Measurements from ENCODE around the gene USP6NL. TPM values are rescaled to one million over a fixed set of nuclear protein-coding genes. Genes with fewer than 3 reads are reported as not detected.

The USP6NL gene
- total RNA-seq, 1 experiment from 2014 or later = 27.5 TPM

DNA sequence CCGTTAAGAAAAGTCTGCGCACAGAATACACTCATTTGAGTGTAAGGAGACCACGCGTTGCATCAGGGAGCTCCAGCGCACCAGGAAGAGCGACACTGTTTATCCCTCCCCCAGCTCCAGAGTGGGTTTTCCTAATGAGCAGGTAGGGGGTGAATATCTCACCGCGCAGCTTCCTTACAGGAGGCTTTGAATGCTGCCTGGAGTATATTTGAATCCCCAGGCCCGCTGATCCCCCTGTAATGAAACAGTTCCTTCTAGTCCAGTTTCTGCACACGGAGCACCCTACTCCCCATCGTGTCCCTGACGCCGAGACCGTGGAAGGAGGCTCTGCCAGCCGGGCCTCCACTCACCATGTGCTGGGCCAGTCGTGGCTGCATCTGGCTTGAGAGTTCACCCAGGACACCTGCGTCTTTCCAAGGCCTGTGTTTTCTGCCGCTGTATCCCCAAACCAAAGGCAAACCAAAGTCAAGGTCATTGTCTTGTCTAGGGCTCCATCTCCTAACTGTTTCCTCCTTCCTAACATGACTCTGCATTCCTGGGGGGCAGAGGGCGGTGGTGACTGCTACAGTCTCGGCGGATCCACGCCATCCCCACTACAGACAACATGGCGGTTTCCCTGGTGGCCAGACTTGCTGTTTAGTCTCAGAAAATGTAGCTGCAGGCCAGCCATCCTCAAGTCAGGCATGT is 167.8 kb downstream of the USP6NL start:
- no peak overlapping the region for H3K4me3 Mint-ChIP-seq (ENCODE audit: low read depth, unreplicated experiment)
- DNase-seq = no peak
- no peaks in the 10 kb centered on the region for H3K4me1 Mint-ChIP-seq (ENCODE audit: low read depth, unreplicated experiment)
- H3K36me3 Mint-ChIP-seq (ENCODE audit: insufficient read depth, unreplicated experiment) = no peaks in the 10 kb centered on the region
- no peak overlapping the region for H3K27ac Mint-ChIP-seq (ENCODE audit: unreplicated experiment)
- BruUV-seq (replicated peaks) = no TSS peak
- intact Hi-C loops (cut with micrococcal nuclease; ENCODE audit: unreplicated experiment) = no loop called here
- CTCF ChIA-PET = no interaction called here
- H3K27me3 Mint-ChIP-seq (ENCODE audit: unreplicated experiment) = peaks cover 65% of the 10 kb centered on the region
- TF ChIP-seq, protein P1, sequence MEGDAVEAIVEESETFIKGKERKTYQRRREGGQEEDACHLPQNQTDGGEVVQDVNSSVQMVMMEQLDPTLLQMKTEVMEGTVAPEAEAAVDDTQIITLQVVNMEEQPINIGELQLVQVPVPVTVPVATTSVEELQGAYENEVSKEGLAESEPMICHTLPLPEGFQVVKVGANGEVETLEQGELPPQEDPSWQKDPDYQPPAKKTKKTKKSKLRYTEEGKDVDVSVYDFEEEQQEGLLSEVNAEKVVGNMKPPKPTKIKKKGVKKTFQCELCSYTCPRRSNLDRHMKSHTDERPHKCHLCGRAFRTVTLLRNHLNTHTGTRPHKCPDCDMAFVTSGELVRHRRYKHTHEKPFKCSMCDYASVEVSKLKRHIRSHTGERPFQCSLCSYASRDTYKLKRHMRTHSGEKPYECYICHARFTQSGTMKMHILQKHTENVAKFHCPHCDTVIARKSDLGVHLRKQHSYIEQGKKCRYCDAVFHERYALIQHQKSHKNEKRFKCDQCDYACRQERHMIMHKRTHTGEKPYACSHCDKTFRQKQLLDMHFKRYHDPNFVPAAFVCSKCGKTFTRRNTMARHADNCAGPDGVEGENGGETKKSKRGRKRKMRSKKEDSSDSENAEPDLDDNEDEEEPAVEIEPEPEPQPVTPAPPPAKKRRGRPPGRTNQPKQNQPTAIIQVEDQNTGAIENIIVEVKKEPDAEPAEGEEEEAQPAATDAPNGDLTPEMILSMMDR (IDR thresholded peaks at IDR 0.05; ENCODE audit: unreplicated experiment) = no peak
- no peaks in the 10 kb centered on the region for H3K9me3 Mint-ChIP-seq (ENCODE audit: low read depth, unreplicated experiment)

DNA sequence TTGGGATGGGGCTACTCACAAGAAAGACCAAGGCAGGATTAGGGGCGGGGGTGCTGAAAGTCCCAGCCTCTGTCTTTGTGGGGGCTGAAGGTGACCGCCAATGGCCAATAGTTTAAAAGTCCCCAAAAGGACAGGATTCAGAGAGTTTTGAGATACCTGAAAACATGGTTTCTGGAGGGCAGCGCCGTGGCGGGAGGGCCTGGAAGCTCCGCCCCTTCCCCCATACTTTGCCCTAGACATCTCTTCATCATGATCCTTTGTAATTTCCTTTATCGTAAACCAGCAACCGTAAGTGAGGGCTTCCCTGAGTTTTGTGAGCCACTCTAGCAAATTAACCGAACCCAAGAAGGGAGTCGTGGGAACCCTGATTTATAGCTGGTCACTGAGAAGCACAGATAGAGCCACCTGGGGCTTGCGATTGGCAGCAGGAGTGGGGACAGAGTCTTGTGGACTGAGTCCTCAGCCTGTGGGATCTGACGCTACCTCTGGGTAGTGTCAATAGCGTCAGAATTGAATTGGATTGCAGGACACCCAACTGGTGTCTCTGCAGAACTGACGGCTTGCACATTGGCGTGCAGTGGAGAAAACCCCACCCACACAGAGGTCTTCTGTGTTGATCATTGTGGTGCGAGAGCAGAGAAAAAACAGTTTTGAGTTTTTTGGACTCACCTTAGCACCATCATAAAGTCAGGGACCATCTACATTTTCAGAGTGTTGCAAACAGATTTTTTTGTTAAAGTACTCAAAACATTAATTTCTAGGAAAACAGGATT is 169.3 kb downstream of the USP6NL start:
- TF ChIP-seq, protein P1 (IDR thresholded peaks at IDR 0.05; ENCODE audit: unreplicated experiment) = no peak
- no peaks in the 10 kb centered on the region for H3K9me3 Mint-ChIP-seq (ENCODE audit: low read depth, unreplicated experiment)
- H3K36me3 Mint-ChIP-seq (ENCODE audit: insufficient read depth, unreplicated experiment) = no peaks in the 10 kb centered on the region
- peaks cover 64% of the 10 kb centered on the region for H3K27me3 Mint-ChIP-seq (ENCODE audit: unreplicated experiment)
- H3K27ac Mint-ChIP-seq (ENCODE audit: unreplicated experiment) = no peak overlapping the region
- CTCF ChIA-PET = no interaction called here
- intact Hi-C loops (cut with micrococcal nuclease; ENCODE audit: unreplicated experiment) = no loop called here
- H3K4me1 Mint-ChIP-seq (ENCODE audit: low read depth, unreplicated experiment) = no peaks in the 10 kb centered on the region
- no peak for DNase-seq
- no peak overlapping the region for H3K4me3 Mint-ChIP-seq (ENCODE audit: low read depth, unreplicated experiment)
- BruUV-seq (replicated peaks) = no TSS peak

DNA sequence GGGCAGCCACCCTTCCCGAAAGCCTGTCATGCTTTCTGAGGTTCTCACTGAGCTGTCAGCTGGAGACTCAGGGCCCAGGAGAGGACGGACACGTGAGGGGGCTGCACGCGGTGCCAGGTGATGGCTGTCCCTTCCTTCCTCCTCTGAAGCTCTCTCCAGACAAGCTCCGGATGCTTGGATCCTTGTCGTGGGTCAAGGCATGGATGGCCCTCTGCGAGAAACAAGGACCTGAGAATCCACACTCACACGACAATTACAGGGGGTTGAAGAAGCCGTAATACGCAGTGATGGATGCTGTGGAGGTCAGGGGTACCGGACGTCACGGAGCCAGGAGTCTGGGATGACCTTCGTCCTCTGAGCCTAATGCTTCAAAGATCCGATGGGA is 170.3 kb downstream of the USP6NL start:
- Mint-ChIP-seq H3K27ac (ENCODE audit: unreplicated experiment) (no peak overlapping the region), H3K36me3 (ENCODE audit: insufficient read depth, unreplicated experiment) (no peaks in the 10 kb centered on the region), H3K4me1 (ENCODE audit: low read depth, unreplicated experiment) (no peaks in the 10 kb centered on the region), H3K27me3 (ENCODE audit: unreplicated experiment) (peaks cover 64% of the 10 kb centered on the region), H3K4me3 (ENCODE audit: low read depth, unreplicated experiment) (no peak overlapping the region), H3K9me3 (ENCODE audit: low read depth, unreplicated experiment) (no peaks in the 10 kb centered on the region)
- intact Hi-C loops (cut with micrococcal nuclease; ENCODE audit: unreplicated experiment) = no loop called here
- TF ChIP-seq, protein P1 (IDR thresholded peaks at IDR 0.05; ENCODE audit: unreplicated experiment) = no peak
- no TSS peak for BruUV-seq (replicated peaks)
- CTCF ChIA-PET = no interaction called here
- DNase-seq = no peak

DNA sequence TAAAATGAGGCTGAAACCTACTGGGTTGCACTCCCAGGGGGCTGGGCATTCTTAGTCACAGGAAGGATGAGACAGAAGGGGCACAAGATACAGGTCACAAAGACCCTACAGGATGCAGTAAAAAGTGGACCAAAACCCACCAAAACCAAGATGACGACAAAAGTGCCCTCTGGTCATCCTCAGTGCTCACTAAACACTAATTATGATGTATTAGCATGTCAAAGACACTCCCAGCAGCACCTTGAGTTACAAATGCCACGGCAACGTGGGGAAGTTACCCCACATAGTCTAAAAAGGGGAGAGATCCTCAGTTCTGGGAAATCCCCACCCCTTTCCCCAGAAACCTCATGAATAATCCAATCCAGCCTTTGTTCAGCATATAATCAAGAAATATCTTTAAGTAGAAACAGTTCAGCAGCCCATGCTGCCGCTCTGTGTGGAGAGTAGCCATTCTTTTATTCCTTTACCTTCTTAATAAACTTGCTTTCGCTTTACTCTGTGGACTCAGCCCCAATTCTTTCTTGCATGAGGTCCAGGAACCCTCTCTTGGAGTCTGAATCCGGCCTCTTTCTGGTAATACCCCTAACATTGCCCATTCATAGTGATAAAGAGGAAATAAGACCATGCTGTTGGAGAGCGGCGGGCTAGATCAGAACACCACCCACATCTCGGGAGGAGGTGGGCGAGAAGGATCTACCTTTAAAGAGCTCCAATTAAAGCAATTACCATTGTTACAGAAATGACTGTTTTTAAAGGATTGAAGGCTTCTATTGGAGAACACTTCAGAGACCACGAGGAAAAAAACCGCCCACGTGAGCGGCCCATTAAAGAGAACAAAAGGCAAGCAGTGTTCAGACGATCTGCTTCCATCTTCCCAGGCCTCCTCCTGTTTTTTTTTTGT is 170.9 kb downstream of the USP6NL start:
- no peak for DNase-seq
- H3K4me1 Mint-ChIP-seq (ENCODE audit: low read depth, unreplicated experiment) = no peaks in the 10 kb centered on the region
- intact Hi-C loops (cut with micrococcal nuclease; ENCODE audit: unreplicated experiment) = no loop called here
- H3K27me3 Mint-ChIP-seq (ENCODE audit: unreplicated experiment) = peaks cover 64% of the 10 kb centered on the region
- no peak overlapping the region for H3K4me3 Mint-ChIP-seq (ENCODE audit: low read depth, unreplicated experiment)
- no TSS peak for BruUV-seq (replicated peaks)
- H3K9me3 Mint-ChIP-seq (ENCODE audit: low read depth, unreplicated experiment) = no peaks in the 10 kb centered on the region
- H3K27ac Mint-ChIP-seq (ENCODE audit: unreplicated experiment) = no peak overlapping the region
- CTCF ChIA-PET = interaction anchor here (0.6 kb wide), 1 partner anchor 656 kb away, joined by 4 read pairs; no protein-coding TSS in a partner anchor
- no peaks in the 10 kb centered on the region for H3K36me3 Mint-ChIP-seq (ENCODE audit: insufficient read depth, unreplicated experiment)
- TF ChIP-seq, protein P1 (IDR thresholded peaks at IDR 0.05; ENCODE audit: unreplicated experiment) = no peak

Measured in Calu3 (cell line).